NCI-H187 treated with DMSO at 0.1 percent for 48 hours (cell line): ENCODE results near the gene RUVBL1.

Experiments used
- DNase-seq: peaks from one replicate; lab custom pipeline; 2025; lab: John Stamatoyannopoulos, UW

RUVBL1 gene

DNA sequence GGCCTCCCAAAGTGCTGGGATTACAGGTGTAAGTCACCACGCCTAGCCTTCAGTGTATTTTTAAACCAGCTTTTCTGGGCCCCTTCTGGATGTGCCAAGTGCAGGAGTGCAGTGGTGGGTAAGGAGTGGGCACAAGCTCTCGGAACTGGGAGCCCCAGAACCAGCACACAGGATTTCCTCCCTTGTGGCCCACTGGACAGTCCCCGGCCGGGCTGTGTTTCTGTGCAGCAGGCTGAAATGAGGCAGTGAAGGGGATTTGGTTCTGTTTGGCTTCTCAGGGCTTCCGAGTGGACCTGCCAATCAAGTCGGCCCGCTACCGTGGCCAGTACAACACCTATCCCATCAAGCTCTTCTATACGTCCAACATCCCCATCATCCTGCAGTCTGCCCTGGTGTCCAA is 56.9 kb downstream of the RUVBL1 start:
- DNase-seq, result no peak

DNA sequence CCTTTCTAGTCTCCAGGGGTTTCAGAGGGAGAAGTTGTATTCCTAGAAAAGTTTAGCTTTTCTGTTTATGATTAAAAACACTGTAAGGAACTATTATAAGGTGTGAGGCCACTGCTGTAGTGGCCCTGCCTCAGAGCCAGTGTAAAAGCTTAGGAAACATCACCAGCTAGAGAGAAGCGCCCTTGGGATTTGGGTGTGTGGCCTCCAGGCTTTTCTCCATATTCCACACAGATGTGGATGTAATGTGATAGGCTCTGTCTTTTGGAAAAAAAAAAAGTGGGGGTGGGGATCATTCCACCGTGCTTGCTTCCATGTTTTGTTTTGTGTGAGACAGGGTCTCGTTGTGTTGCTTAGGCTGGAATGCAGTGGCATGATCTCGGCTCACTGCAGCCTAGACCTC is 57.5 kb downstream of the RUVBL1 start:
- no peak for DNase-seq

DNA sequence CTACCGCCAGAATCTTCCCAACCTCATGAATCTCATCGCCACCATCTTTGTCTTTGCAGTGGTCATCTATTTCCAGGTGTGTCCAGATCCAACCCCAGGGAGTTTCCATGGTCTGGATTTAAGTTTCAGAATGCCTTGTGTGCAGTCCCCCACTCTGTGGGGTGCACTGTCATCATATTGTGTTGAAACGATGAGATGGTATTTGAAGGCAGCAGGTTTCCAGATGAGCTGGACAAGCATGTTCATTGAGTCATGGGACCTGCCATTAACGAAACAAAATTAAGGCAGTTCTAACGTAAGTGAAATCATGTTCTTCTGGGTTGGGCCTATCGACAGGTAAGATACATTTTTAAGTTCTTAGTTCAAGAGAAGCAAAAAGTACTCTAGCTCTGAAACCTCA is 58.6 kb downstream of the RUVBL1 start:
- no peak for DNase-seq

DNA sequence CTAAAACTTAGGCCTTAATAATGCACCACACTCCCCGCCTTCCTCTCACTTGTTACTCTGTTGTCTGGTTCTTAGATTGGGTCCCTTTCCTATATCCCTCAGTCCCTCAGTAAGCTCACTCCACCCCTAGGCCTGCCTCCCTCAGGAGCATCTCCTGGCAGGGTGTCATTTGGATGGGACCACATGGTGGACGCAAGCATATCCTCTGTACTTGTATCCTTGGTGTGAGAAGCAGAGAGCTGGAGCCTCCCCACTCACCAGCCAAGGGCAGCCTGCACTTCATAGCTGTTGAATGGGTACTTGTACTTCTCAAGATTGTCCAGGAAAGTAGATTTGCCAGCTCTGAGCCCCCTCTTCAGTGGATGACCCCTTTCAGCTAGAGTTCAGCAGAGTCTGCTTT is 59.7 kb downstream of the RUVBL1 start:
- no peak for DNase-seq

DNA sequence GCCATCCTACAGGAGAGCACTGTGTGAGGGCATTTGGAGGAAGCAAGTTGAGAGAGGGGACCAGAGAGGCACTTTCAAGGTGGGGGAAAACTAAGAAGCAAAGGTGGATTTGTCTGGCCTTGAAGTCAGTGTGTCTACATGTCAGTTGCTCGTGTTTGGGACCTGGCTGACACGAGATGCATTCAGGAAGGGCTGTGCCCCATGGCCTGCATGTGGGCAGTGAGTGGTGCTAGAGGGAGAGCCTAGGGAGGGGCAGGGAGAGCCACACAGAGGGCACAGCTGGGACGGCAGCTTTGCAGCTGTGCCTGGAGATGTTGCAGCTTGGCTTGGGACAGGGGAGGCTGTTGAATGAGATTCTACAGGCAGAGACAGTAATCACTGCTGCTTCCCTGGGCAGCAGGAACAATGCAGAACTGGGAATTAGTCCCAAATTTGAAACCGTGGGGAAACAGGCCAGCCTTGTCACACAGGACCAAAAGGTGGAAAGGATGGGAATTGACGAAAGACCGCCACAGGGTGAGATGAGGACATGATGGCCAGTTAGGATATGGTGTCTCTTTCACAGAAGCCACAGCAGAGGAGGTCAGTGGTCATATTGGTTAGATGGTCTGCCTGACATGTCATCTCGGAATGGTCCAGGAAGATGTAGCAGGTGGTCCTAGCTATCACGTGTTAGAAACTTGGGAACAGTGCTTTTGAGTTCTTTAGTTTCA is 61.4 kb downstream of the RUVBL1 start:
- no peak for DNase-seq

DNA sequence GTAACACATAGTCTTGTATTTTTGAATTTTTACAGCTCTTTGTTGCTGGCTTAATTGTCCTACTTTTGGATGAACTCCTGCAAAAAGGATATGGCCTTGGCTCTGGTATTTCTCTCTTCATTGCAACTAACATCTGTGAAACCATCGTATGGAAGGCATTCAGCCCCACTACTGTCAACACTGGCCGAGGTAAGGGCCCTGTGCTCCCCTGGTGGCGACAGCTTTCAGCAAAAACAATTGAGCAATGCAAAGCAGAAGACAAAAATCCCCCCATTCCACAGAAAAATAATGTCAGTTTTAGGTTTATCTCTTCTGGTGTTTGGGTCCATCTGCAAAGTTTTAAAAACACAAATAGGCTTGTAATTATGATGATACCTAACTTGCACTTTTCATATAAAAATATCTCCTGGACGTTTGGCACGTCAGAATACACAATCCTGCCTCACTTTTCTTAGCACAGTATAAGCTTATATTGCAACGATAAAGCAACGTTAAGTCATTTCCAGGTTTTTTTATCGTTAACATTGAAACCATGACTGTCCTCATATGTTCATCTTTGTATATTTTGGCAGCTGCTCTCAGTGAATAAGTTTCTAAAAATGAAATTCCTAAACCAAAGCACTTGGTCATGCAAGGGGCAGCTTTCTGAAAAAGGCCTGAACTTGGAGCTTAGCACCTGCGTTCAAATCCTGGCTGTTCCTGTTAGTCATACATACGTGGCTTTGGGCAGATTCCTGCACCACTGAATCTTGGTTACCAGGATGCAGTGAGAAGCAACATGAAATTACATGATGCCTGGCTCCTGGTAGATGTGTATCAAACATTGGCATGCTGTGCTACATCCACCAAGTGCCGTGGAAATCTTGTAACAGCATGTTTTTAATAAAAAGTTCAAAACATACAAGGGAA is 62.9 kb downstream of the RUVBL1 start:
- DNase-seq, result no peak

DNA sequence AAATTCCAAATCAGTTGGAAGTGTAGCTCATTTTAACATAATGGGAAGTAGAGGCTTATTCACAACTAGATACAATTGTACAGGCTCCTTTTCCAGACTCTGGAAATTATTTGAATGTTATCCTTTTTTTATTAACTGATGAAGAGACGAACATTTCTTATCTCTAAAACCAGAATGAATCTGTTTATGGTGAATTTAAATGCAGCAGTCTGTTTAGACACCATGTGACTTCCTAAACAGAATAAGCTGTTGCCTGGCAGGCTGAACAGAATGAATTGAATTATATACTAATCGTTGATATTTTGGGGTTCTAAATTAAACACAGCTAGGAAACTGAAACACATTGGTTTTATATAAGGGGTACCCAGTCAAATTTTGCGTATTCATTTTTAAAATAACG is 67.4 kb downstream of the RUVBL1 start:
- DNase-seq, result no peak

DNA sequence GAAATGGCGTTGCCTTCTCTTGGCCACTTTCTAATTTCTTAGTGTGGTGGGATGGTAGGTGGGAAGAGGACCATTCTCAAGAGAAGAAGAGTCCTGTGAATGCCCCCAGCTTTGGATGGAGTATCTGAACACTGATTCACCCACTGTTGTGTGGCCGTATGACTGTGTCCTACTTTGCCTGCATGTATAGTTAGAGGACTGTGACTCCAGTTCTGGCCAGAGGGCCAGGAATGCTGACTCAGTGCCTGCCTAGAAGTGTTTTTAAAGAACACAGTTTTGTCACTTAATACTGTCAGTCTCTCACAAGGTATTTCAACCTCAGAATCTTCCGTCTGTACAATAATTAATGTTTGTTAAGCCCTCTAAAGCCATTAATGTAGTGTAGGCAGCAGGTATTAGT is 69.2 kb downstream of the RUVBL1 start:
- DNase-seq, result no peak

DNA sequence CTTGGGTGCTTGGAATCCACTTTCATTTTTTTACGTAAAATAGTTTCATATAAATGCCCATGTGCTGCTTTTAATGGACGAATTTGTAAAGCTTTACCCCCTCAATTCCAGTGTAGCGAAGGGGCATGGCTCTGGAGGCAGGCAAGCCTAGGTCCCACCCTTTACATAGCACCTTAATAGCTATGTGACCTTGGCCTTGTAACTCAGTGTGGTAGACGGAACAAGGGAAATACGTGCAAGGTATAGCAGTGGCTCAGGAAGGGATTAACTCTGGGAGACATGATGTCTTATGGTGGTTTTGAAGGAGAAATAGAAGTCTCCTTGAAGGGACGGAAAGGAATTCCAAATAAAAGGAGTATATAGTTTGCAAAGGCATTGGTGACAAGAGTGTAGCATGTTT is 70.0 kb downstream of the RUVBL1 start:
- no peak for DNase-seq

DNA sequence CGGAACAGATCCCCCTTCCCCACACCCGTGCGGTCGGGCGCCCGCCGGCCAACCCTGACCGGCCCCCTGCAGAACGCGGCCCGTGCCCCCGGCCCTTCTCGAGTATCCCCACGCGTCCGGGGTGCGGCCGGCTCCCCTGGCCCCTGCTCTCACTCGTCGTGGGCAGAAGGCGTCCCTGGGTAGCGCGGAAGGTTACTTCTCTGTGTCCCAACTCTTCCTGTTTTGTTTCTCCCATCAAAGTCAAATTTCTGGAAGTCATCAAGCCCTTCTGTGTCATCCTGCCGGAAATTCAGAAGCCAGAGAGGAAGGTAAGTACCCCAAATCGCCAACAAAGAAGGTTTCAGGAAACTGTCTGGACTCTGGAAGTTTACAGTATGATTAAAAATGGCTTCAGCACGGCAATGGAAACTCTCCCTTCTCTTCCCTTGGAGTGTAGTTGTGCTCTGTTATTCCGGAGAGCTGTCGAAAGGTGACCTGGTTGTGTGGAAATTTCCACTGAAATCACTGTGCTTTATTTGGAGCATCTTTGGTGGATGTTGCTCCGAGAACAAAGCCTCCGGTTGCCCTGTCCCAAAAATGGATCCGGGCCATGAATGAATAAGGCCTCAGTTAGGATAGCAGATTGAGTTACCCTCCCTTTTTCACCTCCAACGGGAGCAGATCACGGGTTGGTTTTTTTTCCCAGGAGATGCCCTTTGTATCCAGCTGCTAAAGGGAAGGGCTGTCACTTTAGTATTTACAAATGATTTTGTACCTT is 70.8 kb downstream of the RUVBL1 start:
- no peak for DNase-seq

DNA sequence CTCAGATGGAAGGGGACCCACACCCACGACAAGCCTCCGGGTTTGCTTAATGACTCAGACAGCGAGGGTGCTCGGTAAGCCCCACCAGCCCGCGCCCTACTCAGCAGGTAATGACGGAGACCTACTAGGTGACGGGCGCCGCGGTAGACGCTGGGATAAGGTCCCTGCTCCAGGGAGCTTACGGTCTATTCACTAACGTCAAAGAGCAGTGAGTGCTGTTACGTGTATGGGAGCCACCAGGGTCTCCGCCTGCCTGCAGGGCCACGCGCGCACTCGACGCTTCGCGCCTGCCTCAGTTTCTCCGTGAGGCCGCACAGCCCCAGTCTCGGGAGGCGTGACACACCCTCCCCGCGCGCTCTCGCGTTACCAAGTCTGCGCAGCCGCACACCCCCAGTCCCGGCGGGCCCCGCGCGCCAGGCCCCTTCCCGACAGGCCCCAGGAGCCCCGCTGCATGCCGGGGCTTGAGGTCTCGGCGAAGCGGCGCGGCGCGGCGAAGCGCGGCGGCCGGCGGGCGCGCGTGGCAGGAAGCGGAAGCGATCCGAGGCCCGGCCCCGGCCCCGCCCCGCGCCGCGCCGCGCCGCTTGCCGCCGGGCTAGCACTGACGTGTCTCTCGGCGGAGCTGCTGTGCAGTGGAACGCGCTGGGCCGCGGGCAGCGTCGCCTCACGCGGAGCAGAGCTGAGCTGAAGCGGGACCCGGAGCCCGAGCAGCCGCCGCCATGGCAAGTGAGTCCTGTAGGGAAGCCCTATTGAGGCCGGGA is 71.6 kb downstream of the RUVBL1 start, which contains the start of gene SEC61A1:
Gene SEC61A1 (plus strand): TSS at position 601 of the 758 bp plus-strand sequence. CDS start 116 bp downstream, at position 717.
- peak; percentile 17 for DNase-seq

DNA sequence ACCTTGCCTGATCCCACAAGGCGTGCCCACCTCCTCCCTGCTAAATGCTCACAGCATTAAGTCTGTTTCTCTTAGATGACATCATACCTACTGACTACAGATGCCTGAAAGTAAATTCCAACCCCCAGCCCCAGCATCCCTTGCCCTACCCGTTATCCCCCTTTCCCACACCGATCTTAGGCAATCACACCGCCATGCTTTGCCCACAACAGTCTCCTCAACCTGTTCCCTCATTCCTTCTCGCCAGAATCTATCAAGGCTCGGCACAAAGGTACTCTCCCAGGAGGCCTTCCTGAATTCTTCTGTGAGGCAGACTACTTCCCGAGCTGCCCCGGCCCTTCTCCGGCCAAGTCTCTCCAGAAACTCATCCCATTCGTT is 72.2 kb downstream of the RUVBL1 start:
- DNase-seq, result no peak

DNA sequence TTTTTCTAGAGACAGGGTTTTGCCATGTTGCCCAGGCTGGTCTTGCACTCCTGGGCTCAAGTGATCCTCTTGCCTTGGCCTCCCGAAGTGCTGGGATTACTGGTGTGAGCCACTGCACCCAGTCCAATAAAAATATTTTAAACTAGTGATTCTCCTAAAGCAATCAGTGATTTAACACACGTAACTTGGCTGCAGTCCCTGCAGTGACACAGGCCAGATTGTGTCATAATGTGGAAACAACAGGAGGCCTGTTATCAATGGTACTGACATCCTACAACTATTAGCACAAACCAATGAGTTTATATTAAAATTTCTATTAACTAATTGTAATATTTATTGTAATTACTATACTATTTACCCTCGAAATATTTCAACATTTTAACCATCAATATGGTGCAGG is 73.0 kb downstream of the RUVBL1 start:
- DNase-seq, result no peak

DNA sequence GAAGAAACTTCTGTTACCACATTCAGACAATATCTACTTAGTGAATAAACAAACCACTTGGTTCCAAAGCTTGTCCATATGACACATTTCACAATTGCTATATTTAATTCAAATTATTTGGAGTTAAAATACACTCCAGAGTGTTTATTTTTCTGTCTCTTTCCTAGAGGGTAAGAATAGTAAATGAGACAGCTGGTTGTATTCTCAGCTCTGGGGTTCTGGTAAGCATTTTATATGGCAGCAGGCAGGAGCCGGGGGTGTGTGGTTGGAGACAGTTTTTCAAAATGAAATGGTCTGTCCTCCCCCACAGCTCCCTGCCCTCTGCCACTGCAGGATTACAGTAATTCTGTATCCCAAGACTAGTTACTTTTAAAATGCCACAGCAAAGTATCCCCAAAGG is 82.3 kb downstream of the RUVBL1 start:
- DNase-seq, result no peak

DNA sequence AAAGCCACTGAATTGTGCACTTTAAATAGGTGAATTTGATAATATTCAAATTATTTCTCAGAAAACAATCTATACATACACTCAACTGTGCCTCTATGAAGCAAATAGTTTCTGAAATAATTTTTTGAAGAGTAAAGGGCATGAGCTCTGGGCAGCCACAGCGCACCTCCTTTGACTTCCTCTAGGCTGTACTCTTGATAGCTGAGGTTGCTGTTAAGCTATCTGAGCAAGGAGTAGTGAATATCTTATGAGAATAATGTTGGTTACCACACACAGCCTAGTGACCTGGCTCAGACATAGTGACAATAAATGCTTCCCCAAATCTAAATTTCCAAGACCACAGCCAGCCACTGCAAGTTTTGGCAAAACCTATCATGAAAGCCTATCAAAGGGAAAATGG is 83.0 kb downstream of the RUVBL1 start:
- DNase-seq, result no peak

DNA sequence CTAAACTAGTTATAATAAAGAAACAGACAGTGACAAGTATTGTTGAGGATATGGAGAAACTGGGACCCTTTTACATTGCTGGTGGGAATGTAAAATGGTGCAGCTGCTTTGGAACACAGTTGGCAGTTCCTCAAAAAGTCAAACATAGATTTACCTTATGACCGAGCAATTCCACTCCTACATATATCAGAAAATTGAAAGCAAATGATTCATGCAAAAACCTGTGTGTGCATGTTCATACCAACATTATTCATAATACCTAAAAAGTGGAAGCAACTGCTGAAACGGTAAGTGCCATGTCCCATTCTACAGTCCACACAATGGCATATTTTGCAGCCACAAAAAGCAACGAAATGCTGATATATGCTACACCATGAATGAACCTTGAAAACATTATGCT is 83.6 kb downstream of the RUVBL1 start:
- no peak for DNase-seq

DNA sequence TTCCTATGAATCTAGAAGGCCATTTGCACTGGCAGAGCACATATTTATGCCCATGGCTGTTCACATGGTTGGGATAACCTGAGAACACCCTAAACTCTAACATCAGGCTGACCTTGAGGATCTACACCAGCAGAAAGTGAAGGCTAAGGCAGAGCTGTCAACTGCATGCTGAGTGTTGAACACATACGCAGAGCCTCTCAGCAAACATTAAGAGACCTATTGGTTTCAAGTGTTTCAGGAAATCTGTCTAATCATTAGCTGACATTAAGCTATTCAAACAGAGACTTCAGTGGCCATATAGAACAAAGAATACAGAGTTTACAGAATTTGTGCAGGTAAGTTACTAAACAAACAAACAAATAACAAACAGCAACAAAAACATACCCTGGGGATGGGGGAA is 87.5 kb downstream of the RUVBL1 start:
- no peak for DNase-seq

DNA sequence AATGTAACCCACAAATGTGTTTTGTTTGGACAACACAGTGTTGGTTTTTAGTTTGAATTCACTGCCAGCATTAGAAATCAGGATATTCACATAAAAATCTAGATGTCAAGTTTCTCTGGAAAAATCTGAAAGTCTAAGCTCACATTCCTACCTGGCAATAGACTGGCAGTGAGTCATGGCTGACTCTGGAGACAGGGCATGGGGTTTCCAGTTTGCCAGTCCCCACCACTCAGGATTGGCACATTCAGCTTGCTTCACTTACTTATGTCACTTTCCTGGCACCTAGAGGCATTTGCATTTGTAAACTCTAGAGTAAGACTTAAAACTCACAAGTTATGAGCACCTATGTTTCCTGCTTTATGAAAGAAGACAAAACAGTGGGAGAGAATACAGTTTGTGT is 90.5 kb downstream of the RUVBL1 start:
- no peak for DNase-seq
